Kidney (tissue), 14 donors: Measurements from ENCODE around the gene SALL3. TPM values are rescaled to one million over a fixed set of nuclear protein-coding genes. Genes with fewer than 3 reads are reported as not detected.

Experiments
- DNase-seq, 5 donors: peaks; one replicate each; pipeline ENCODE4 v3.0.0-alpha.2; 2013 to 2020
- FAIRE-seq: peaks from 2 replicates; lab custom pipeline; 2012; peaks lifted over from hg19 to GRCh38; lab: Jason Lieb, UNC
- H3K27ac ChIP-seq, 2 donors: one replicate each; pipeline ENCODE4 v1.7.0; 2013; ENCODE audit warnings: low read depth in 2 of 2, low read length in 2 of 2, inconsistent platforms in 1 of 2
- H3K27me3 ChIP-seq: one replicate; pipeline ENCODE4 v1.7.1; 2013; ENCODE audit warnings: low read length, inconsistent platforms; ENCODE audit not compliant: control insufficient read depth, insufficient read depth
- H3K36me3 ChIP-seq, 3 donors: one replicate each; pipeline versions ENCODE4 v1.7.0 to v1.7.1; 2013; ENCODE audit warnings: low read length in 3 of 3, control low read depth in 1 of 3, inconsistent platforms in 1 of 3; ENCODE audit not compliant: insufficient read depth in 3 of 3, control insufficient read depth in 2 of 3
- H3K4me1 ChIP-seq, 3 donors: one replicate each; pipeline versions ENCODE4 v1.7.0 to v1.7.1; 2013; ENCODE audit warnings: low read length in 3 of 3, inconsistent platforms in 1 of 3, low read depth in 1 of 3; ENCODE audit not compliant: control insufficient read depth in 2 of 3, insufficient read depth in 2 of 3
- H3K4me3 ChIP-seq, 3 donors: one replicate each; pipeline versions ENCODE4 v1.7.0 to v1.8.1; 2013; ENCODE audit warnings: low read length in 3 of 3, control low read depth in 1 of 3, inconsistent platforms in 1 of 3
- H3K9ac ChIP-seq, 3 donors: one replicate each; pipeline versions ENCODE4 v1.7.0 to v1.7.1; 2013; ENCODE audit warnings: low read length in 3 of 3, control low read depth in 1 of 3, inconsistent platforms in 1 of 3
- H3K9me3 ChIP-seq, 3 donors: one replicate each; pipeline versions ENCODE4 v1.7.0 to v1.7.1; 2013; ENCODE audit warnings: low read length in 3 of 3, control low read depth in 1 of 3, inconsistent platforms in 1 of 3; ENCODE audit not compliant: control insufficient read depth in 2 of 3, insufficient read depth in 1 of 3
- intact Hi-C: fragments of 100-400 bp; cut with DNase I; formaldehyde crosslinking; loops from one replicate; pipeline ENCODE4 v1.11.1; 2022
- polyA plus RNA-seq: library from polyadenylated mRNA; stranded (reverse); fragments of 350-450 nt; fragmentation: Illumina TruSeq; extraction: RNeasy Lipid Tissue Mini Kit (QIAGEN cat#74804); gene quantifications from one replicate; pipeline ENCODE4 v1.2.3, GENCODE V29; 2014; ENCODE audit warnings: low read depth, low replicate concordance; ENCODE audit not compliant: insufficient read depth
- total RNA-seq: library from RNA; stranded (reverse); fragmentation: NEBNext Ultra II Directional; extraction: Animal tissue kit (Norgen Biotek cat#: 25700); gene quantifications from one replicate; pipeline ENCODE4 v1.2.1, GENCODE V29; 2021
- TF ChIP-seq, protein P1 (sequence below): IDR thresholded peaks from 3 replicates; pipeline ENCODE4 v1.5.1; 2012; ENCODE audit warnings: mild to moderate bottlenecking, moderate library complexity, borderline replicate concordance; ENCODE audit not compliant: insufficient read depth; ENCODE audit errors: extremely low read depth
- donor health status: control.
- donor health status: control.
- donor health status: control.
- donor health status: control.
- donor health status: control.
- donor health status: DM: yes; HTN: yes; CAD: no.
- donor health status: Normal renal cell carcinoma (clear cell type).

SALL3 gene
- total and polyA plus RNA-seq, 2 donors from 2014 or later = 2.0 to 5.5 TPM

DNA sequence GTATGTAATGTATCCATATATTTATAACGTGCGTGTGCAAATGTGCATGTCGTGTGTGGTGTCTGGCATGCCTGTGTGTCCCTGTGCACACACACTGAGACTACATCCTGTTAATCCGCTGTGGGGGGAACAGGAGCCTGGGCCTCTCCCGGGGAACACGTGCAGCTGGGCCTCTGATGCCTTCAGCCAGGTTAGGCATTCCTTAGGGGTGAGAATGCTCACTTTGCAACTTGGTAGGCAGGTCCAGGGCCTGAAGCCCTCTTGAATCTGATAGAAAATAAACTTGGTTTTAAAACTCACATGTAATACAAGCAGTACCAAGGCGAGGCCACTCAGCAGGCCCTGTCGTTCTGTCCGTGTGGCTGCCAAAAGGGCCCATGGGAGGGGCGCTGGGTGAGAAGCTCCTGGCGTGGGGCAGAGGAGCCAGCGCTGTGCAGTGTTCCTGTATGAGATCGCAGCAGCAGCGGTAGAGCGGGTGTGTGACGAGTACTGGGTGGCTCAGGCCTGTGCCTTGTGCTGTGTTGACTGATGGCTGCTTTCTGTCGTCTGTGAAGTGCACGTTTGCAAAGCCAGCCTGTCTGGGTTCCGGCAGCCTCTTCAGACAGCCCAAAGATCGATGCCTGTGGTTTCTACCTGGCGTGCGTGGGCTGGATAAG is 16.2 kb downstream of the SALL3 start:
- Histone ChIP-seq H3K27me3 (no peaks in the 10 kb centered on the region), H3K4me3 (no peak overlapping the region), H3K9ac (no peak overlapping the region), H3K36me3 (no peaks in the 10 kb centered on the region), H3K4me1 (no peaks in the 10 kb centered on the region), H3K27ac (no peak overlapping the region), H3K9me3 (no peaks in the 10 kb centered on the region)
- TF ChIP-seq, protein P1, sequence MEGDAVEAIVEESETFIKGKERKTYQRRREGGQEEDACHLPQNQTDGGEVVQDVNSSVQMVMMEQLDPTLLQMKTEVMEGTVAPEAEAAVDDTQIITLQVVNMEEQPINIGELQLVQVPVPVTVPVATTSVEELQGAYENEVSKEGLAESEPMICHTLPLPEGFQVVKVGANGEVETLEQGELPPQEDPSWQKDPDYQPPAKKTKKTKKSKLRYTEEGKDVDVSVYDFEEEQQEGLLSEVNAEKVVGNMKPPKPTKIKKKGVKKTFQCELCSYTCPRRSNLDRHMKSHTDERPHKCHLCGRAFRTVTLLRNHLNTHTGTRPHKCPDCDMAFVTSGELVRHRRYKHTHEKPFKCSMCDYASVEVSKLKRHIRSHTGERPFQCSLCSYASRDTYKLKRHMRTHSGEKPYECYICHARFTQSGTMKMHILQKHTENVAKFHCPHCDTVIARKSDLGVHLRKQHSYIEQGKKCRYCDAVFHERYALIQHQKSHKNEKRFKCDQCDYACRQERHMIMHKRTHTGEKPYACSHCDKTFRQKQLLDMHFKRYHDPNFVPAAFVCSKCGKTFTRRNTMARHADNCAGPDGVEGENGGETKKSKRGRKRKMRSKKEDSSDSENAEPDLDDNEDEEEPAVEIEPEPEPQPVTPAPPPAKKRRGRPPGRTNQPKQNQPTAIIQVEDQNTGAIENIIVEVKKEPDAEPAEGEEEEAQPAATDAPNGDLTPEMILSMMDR = no peak
- intact Hi-C loops = no loop called here
- DNase-seq (no peak), FAIRE-seq (no peak)

DNA sequence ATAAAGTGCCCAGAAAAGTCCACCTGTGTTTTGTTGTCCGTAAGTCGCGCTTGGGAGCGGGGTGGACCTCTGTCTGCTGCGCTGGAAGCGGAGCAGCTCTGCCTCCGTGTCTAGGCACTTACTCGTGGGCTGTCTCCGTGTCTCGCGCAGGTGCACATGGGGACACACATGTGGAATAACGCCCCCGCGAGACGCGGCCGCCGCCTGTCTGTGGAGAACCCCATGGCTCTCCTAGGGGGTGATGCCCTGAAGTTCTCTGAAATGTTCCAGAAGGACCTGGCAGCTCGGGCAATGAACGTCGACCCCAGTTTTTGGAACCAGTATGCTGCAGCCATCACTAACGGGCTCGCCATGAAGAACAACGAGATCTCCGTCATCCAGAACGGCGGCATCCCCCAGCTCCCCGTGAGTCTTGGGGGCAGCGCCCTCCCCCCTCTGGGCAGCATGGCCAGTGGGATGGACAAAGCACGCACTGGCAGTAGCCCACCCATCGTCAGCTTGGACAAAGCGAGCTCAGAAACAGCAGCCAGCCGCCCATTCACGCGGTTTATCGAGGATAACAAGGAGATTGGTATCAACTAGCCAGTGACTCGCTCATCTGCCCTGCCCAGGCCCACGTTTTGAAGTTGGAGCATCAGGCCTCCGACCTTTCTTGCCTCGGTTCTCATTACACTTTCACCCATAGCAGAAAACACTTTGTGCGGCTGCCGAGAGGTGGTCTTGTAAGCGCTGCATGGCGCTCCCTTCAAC is 17.3 kb downstream of the SALL3 start:
- Histone ChIP-seq H3K9ac (no peak overlapping the region), H3K4me3 (no peak overlapping the region), H3K9me3 (no peaks in the 10 kb centered on the region), H3K36me3 (no peaks in the 10 kb centered on the region), H3K27me3 (no peaks in the 10 kb centered on the region), H3K4me1 (no peaks in the 10 kb centered on the region), H3K27ac (no peak overlapping the region)
- FAIRE-seq (no peak), DNase-seq (no peak)
- intact Hi-C loops = no loop called here
- TF ChIP-seq, protein P1 = no peak

DNA sequence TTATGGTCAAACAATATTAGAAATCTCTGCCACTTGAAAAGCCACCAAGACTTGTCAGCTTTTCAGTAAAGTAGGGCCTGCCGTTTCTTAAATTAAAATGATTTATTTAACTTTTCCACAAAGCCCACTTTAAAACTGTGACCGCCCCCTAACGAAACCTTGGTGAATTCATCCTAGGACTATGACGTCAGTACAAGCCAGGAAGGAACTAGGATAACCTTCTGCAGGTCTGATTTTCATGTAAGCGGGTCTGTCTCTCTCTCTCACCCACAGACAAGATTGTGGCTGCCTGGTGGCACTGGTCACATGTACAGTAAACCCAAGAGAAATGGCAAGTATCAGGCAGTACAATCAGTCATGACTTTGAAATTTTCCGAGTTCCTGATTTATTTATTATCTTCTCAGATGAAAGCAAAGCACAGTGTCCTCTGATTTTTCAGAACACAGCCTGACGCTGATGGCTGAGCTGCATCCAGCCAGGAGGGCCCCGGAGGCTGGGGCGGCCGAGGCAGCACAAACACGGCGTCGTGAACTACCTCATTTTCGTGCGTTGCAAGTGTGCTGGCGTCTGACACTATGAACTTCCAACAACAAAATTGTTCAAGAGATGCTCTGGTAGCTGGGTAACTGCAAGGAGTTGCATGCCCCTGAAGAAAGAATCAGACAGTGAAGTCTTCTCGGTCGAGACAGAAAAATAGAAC is 18.9 kb downstream of the SALL3 start:
- Histone ChIP-seq H3K27ac (no peak overlapping the region), H3K9me3 (no peaks in the 10 kb centered on the region), H3K36me3 (no peaks in the 10 kb centered on the region), H3K9ac (no peak overlapping the region), H3K4me1 (no peaks in the 10 kb centered on the region), H3K4me3 (no peak overlapping the region), H3K27me3 (no peaks in the 10 kb centered on the region)
- DNase-seq (no peak), FAIRE-seq (no peak)
- TF ChIP-seq, protein P1 = no peak
- intact Hi-C loops = no loop called here
